ENCODE results near the gene STOX1. TPM values are rescaled to one million over a fixed set of nuclear protein-coding genes. Genes with fewer than 3 reads are reported as not detected.

Gene STOX1
- polyA plus RNA-seq, 1 donor (not counting 4 experiments of a cell fraction or from before 2014, with no cell fraction given) = 0.14 TPM

DNA sequence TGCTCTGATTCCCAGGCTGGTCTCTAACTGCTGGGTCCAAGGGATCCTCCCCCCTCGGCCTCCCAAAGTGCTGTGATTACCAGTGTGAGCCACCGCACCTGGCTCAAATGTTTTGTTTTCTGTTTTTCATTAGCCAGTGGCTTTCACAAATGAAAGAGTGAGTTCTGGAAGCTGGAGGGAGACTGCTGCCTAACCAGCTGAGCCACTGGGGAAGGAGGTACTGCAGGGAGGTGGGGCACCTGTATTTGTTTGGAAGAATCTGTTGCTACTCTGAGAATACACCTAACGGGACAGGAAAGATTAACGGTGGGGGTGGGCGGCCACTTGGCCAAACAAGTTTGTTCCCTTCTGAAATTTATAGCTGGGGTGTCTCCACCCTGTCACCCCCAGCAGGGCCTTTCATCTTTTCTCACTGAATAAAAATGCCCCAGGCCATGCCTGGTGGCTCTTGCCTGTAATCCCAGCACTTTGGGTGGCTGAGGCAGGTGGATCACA lies 4.7 kb downstream of the STOX1 start:
- no peak for TF ChIP-seq EZH2 (IDR thresholded peaks at IDR 0.05; ENCODE audit: low read length)
- TF ChIP-seq, protein P1, sequence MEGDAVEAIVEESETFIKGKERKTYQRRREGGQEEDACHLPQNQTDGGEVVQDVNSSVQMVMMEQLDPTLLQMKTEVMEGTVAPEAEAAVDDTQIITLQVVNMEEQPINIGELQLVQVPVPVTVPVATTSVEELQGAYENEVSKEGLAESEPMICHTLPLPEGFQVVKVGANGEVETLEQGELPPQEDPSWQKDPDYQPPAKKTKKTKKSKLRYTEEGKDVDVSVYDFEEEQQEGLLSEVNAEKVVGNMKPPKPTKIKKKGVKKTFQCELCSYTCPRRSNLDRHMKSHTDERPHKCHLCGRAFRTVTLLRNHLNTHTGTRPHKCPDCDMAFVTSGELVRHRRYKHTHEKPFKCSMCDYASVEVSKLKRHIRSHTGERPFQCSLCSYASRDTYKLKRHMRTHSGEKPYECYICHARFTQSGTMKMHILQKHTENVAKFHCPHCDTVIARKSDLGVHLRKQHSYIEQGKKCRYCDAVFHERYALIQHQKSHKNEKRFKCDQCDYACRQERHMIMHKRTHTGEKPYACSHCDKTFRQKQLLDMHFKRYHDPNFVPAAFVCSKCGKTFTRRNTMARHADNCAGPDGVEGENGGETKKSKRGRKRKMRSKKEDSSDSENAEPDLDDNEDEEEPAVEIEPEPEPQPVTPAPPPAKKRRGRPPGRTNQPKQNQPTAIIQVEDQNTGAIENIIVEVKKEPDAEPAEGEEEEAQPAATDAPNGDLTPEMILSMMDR (optimal IDR thresholded peaks at IDR 0.05 in 1 of 3, IDR thresholded peaks at IDR 0.05 in 1 of 3, conservative IDR thresholded peaks at IDR 0.05 in 1 of 3; ENCODE audit: extremely low read depth in 1 of 3, insufficient read depth in 2 of 3, low read length in 3 of 3) = no peak
- H3K36me3 ChIP-seq (ENCODE audit: control insufficient read depth in 2 of 2, extremely low read depth in 1 of 2, insufficient read depth in 2 of 2, low read length in 2 of 2) = no peaks in the 10 kb centered on the region
- DNase-seq (ENCODE audit: low read depth, low spot score) (no peak), FAIRE-seq (no peak)
- no peak overlapping the region for H3K27ac ChIP-seq (ENCODE audit: control insufficient read depth, insufficient read depth, low read length)
- H3K9me3 ChIP-seq (ENCODE audit: control insufficient read depth, low read depth, low read length) = no peaks in the 10 kb centered on the region
- no peaks in the 10 kb centered on the region for H3K79me2 ChIP-seq (ENCODE audit: control insufficient read depth, insufficient read depth, low read length)
- dilution Hi-C loops (cut with MboI; ENCODE audit: extremely low pct_ligation_motif_present, low sequenced_read_pairs) = no loop called here
- peaks cover 1% of the 10 kb centered on the region for H3K4me1 ChIP-seq (ENCODE audit: control insufficient read depth, extremely low read depth, insufficient read depth, low read length)
- H3K9me1 ChIP-seq (ENCODE audit: control insufficient read depth, extremely low read depth, insufficient read depth, low read length) = no peaks in the 10 kb centered on the region
- no peak overlapping the region for H3K4me3 ChIP-seq (ENCODE audit: control insufficient read depth in 2 of 3, extremely low read depth in 1 of 3, insufficient read depth in 2 of 3, low read depth in 1 of 3, low read length in 3 of 3)
- no peak overlapping the region for H2AFZ ChIP-seq (ENCODE audit: control insufficient read depth, low read length)
- peaks cover 16% of the 10 kb centered on the region for H3K27me3 ChIP-seq (ENCODE audit: control insufficient read depth, extremely low read depth, insufficient read depth, low read length)
- no peak overlapping the region for H3K4me2 ChIP-seq (ENCODE audit: control insufficient read depth, extremely low read depth, insufficient read depth, low read depth, low read length)
- H4K20me1 ChIP-seq (ENCODE audit: control insufficient read depth, extremely low read depth, insufficient read depth, low read length) = no peaks in the 10 kb centered on the region
- no peak overlapping the region for H3K9ac ChIP-seq (ENCODE audit: control insufficient read depth, extremely low read depth, insufficient read depth, low read length)

DNA sequence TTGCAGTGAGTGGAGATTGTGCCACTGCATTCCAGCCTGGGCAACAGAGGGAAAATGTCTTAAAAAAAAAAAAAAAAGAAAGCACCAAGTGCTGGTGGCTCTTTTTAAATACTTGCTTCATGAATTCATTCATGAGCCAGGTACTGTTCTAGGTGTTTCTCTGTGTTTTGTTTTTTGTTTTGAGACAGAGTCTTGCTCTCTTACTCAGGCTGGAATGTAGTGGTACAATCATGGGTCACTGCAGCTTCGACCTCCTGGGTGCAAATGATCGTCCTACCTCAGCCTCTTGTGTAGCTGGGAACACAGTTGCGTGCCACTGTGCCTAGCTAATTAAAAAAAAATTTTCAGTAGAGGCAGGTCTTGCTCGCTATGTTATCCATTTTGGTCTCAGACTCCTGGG lies 5.3 kb downstream of the STOX1 start:
- FAIRE-seq (no peak), DNase-seq (ENCODE audit: low read depth, low spot score) (no peak)
- dilution Hi-C loops (cut with MboI; ENCODE audit: extremely low pct_ligation_motif_present, low sequenced_read_pairs) = no loop called here
- Histone ChIP-seq H3K4me2 (ENCODE audit: control insufficient read depth, extremely low read depth, insufficient read depth, low read depth, low read length) (no peak overlapping the region), H2AFZ (ENCODE audit: control insufficient read depth, low read length) (no peak overlapping the region), H3K9ac (ENCODE audit: control insufficient read depth, extremely low read depth, insufficient read depth, low read length) (no peak overlapping the region), H3K27me3 (ENCODE audit: control insufficient read depth, extremely low read depth, insufficient read depth, low read length) (peaks cover 16% of the 10 kb centered on the region), H3K27ac (ENCODE audit: control insufficient read depth, insufficient read depth, low read length) (no peak overlapping the region), H3K36me3 (ENCODE audit: control insufficient read depth in 2 of 2, extremely low read depth in 1 of 2, insufficient read depth in 2 of 2, low read length in 2 of 2) (no peaks in the 10 kb centered on the region), H4K20me1 (ENCODE audit: control insufficient read depth, extremely low read depth, insufficient read depth, low read length) (no peaks in the 10 kb centered on the region), H3K79me2 (ENCODE audit: control insufficient read depth, insufficient read depth, low read length) (no peaks in the 10 kb centered on the region), H3K9me1 (ENCODE audit: control insufficient read depth, extremely low read depth, insufficient read depth, low read length) (no peaks in the 10 kb centered on the region), H3K4me3 (ENCODE audit: control insufficient read depth in 2 of 3, extremely low read depth in 1 of 3, insufficient read depth in 2 of 3, low read depth in 1 of 3, low read length in 3 of 3) (no peak overlapping the region), H3K9me3 (ENCODE audit: control insufficient read depth, low read depth, low read length) (no peaks in the 10 kb centered on the region), H3K4me1 (ENCODE audit: control insufficient read depth, extremely low read depth, insufficient read depth, low read length) (no peaks in the 10 kb centered on the region)
- TF ChIP-seq, protein P1 (optimal IDR thresholded peaks at IDR 0.05 in 1 of 3, IDR thresholded peaks at IDR 0.05 in 1 of 3, conservative IDR thresholded peaks at IDR 0.05 in 1 of 3; ENCODE audit: extremely low read depth in 1 of 3, insufficient read depth in 2 of 3, low read length in 3 of 3) = no peak
- TF ChIP-seq EZH2 (IDR thresholded peaks at IDR 0.05; ENCODE audit: low read length) = no peak

Data from keratinocyte (primary cell).